Right lobe of liver (tissue), 4 donors: ENCODE measurements around the gene NBEA.

ENCODE experiments used
- CTCF ChIP-seq, 4 donors: fragments of 200-600 bp in 3 of 4; fragments of 450-650 bp in 1 of 4; IDR thresholded peaks; one replicate each; pipeline versions ENCODE4 v1.5.1 to v1.8.0; 2016 to 2022; ENCODE audit warnings: antibody characterized with exemption in 4 of 4, mild to moderate bottlenecking in 2 of 4
- POLR2A ChIP-seq: fragments of 450-650 bp; IDR thresholded peaks from one replicate; pipeline ENCODE4 v1.6.1; 2017; ENCODE audit warnings: antibody characterized with exemption, mild to moderate bottlenecking
- donor health status: DM: no; HTN: no; CAD: no.
- donor health status: DM: no; HTN: no; CAD: no.
- donor health status: DM: no; HTN: yes; CAD: no.

- TF ChIP-seq CTCF (IDR thresholded peaks at IDR 0.05) (no peak), POLR2A (no peak)
Observed at GRCh38 chr13:35499196-35499662, 557.2 kb downstream of the NBEA start.
